KOPT-K1 (cell line): ENCODE measurements around the gene LCE3E.
"Not testable (repeated sequence)": the region's sequence is repeated elsewhere in the genome, so short reads cannot be mapped to it uniquely, and the experiment has no call there.

ENCODE experiments used
- H3K27ac ChIP-seq: fragments of 200-600 bp; sonication (generic); 2 replicates; pipeline ENCODE4 v1.5.1; 2016; ENCODE audit warnings: antibody characterized with exemption, mild to moderate bottlenecking, low read depth, low read length; ENCODE audit not compliant: poor library complexity, severe bottlenecking
- H3K36me3 ChIP-seq: fragments of 200-600 bp; sonication (generic); 2 replicates; pipeline ENCODE4 v1.5.1; 2017; ENCODE audit warnings: antibody characterized with exemption, mild to moderate bottlenecking, low read length, moderate library complexity; ENCODE audit not compliant: insufficient read depth
- H3K9me3 ChIP-seq: fragments of 200-600 bp; sonication (generic); 2 replicates; pipeline ENCODE4 v1.5.1; 2017; ENCODE audit warnings: antibody characterized with exemption, low read length, mild to moderate bottlenecking; ENCODE audit not compliant: insufficient read depth, poor library complexity, severe bottlenecking

The LCE3E gene, protein sequence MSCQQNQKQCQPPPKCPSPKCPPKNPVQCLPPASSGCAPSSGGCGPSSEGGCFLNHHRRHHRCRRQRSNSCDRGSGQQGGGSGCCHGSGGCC

DNA sequence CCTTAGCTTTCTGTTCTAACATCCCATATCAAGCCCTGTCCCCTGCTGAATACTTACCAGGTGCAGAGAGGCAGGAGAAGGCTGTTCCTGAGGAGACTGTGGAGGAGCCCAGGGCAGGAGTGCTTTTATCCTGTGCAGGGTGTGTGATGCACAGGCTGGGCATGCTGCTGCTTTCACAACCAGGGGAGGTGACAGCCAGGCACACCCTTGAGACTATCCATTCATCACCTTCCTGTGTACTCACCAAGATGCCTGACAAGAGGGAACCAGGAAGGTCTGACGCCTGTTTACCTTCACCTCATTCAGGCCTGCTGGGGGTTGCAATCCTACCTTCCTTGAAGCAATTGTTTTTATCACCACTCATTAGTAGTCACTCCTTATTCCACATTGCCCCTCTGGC is at the start of gene LCE3E:
TSS of gene LCE3E (minus strand) at position 100 of the 400 bp plus-strand sequence. CDS start 572 bp downstream, outside the sequence.
- H3K9me3 ChIP-seq = peaks cover 12% of the 10 kb centered on the region
- H3K27ac ChIP-seq = no peak within 1 kb of the TSS
- H3K36me3 ChIP-seq = no peaks in the 10 kb centered on the region

DNA sequence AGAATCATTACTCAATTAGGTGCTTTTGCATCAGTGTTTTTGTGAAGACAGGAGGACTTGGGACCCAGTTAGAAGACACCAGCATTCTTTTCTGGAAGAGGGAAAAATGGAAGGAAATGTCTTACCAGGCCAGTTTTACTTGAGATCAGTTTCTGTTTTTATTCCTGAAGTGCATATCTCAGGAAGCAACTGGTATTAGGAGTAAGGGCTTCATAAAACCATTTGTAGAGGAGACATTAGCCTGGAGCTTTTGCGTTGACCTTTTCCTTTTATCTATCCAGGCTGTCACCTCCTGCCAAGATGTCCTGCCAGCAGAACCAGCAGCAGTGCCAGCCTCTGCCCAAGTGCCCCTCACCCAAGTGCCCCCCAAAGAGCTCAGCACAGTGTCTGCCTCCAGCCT is 46.9 kb upstream of the LCE3E start, which contains the start of gene LCE3B:
TSS of gene LCE3B (plus strand) at position 301 of the 400 bp plus-strand sequence. CDS start at position 301, 0 bp downstream.
- H3K36me3 ChIP-seq = no peaks in the 10 kb centered on the region
- H3K27ac ChIP-seq = no peak within 1 kb of the TSS
- H3K9me3 ChIP-seq = peaks cover 7% of the 10 kb centered on the region

DNA sequence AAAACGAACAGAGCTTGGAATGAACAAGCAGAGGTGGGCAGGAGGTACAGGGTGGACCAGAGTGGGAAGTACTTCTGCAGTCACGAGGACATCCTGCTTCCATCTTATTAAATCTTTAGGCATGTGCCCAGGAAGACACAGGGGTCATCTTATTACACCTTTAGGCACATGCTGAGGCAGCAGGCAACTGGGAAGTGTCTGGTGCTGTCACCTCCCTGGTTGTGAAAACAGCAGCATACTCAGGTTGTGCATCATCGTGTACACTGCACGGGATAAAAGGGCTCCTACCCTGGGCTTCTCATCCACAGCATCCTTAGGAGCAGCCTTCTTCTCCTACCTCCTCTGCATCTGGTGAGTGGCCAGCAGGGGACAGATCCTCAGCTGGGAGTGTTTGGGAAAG is 33.4 kb upstream of the LCE3E start, which contains the start of gene LCE3C:
TSS of gene LCE3C (plus strand) at position 301 of the 400 bp plus-strand sequence. CDS start 498 bp downstream, outside the sequence.
- Histone ChIP-seq H3K36me3 (no peaks in the 10 kb centered on the region), H3K27ac (no peak within 1 kb of the TSS), H3K9me3 (no peaks in the 10 kb centered on the region)

DNA sequence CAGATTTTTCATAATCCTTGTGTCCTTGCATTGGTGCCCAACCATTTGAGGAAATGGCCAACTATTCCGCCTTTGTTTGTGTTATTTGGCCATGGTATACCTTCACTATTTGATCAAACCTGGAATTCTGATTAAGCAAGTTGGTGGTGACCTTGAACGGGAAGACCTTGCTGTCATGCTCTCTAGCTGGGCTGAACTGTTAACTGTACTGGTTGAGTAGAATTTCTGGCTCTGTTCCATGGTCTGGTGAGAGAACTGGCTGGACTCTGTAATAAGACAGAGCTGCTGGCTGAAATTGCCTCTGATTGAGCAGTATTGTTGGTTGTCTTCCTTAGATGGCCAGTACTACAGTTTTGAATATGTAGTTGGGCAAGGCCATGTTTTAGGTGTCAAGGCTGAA is 30.4 kb upstream of the LCE3E start:
- no peak overlapping the region for H3K27ac ChIP-seq
- H3K9me3 ChIP-seq = no peaks in the 10 kb centered on the region
- no peaks in the 10 kb centered on the region for H3K36me3 ChIP-seq

DNA sequence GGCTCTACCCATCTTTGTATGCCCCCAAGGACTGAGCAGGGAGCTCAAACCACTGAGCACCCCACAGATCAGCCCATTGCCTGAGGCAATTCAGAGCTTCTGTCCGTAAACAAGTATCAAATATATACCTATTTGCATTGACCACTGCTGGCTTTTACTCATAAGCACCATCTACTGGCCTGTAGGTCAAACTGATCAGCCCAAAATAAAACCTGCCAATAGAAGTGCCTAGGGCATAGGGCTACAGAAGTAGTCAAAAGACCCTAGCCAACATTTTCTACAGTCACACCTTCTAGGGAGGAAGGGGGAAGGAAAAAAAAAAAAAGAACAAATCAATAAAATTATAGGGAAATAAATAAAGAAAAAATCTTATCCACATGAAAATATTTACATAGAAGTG is 19.0 kb upstream of the LCE3E start:
- Histone ChIP-seq H3K36me3 (no peaks in the 10 kb centered on the region), H3K9me3 (no peaks in the 10 kb centered on the region), H3K27ac (no peak overlapping the region)

DNA sequence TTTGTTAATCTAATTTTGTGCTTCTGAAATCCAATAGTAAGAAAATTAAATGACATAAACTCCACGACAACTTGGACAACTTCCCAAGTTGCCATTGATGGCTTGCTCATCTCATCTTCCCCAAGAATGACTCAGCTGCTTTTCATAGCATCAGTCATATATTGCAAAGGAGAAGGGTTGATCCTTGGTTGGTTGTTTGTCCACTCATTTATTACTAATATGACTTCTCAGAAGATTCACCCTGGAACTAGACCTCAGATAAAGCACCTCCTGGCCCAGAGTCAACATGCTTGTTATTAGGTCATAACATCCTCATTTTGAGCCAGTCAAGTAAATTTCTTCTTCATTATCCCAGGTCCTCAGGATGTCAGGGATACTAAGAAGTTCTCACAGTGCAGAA is 16.1 kb upstream of the LCE3E start:
- no peaks in the 10 kb centered on the region for H3K9me3 ChIP-seq
- H3K27ac ChIP-seq = no peak overlapping the region
- H3K36me3 ChIP-seq = no peaks in the 10 kb centered on the region

DNA sequence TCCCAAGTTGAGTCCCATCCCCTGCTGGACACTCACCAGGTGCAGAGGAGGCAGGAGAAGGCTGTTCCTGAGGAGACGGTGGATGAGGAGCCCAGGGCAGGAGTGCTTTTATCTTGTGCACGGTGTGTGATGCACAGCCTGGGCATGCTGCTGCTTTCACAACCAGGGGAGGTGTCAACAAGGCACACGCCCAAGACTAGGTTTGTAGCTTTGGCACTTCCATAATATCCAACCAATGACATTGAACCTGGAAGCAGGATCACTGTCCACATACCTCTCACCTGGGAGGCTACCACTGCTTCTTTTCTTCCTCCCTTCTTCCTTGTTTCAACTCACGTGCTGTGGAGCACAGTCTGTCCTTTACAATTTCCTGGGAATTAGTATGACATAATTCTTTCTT is 13.9 kb upstream of the LCE3E start, which contains the start of gene LCE3D:
TSS of gene LCE3D (minus strand) at position 84 of the 400 bp plus-strand sequence. CDS start 580 bp downstream, outside the sequence.
- Histone ChIP-seq H3K27ac (no peak within 1 kb of the TSS), H3K9me3 (no peaks in the 10 kb centered on the region), H3K36me3 (no peaks in the 10 kb centered on the region)

DNA sequence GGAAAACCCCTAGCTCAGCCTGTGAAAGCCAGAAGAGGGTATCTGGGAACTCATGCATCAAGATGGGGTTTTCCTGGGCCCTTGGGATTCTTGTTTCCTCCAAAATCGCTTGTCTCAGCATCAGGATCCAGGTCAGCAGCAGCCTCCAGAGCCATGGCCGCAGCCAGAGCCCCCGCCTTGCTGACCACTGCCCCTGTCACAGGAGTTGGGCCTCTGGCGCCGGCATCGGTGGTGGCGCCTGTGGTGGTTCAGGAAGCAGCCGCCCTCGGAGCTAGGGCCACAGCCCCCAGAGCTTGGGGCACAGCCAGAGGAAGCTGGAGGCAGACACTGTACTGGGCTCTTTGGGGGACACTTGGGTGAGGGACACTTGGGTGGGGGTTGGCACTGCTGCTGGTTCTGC is 12.9 kb upstream of the LCE3E start:
- not testable (repeated sequence) for H3K9me3 ChIP-seq, H3K27ac ChIP-seq, H3K36me3 ChIP-seq

DNA sequence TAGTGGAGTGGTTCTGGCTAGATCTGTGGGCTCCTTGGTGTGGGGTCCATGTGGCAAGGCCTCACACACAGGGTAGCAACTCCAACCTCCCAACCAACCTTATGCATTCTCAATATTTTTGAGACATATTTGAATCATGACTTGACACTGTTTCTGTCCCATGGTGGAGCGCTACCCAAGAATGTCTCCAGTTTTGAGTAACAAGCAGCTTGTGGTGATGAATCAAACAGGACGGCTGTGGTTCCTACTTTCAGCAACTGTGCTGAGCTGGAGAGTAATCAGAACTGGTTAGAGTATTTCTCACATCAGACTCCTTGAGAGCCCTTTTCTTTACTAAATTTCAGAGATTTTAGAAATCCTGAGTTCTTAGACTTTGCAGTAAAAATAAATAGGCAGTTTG is 10.6 kb upstream of the LCE3E start:
- Histone ChIP-seq H3K27ac (no peak overlapping the region), H3K36me3 (no peaks in the 10 kb centered on the region), H3K9me3 (no peaks in the 10 kb centered on the region)

DNA sequence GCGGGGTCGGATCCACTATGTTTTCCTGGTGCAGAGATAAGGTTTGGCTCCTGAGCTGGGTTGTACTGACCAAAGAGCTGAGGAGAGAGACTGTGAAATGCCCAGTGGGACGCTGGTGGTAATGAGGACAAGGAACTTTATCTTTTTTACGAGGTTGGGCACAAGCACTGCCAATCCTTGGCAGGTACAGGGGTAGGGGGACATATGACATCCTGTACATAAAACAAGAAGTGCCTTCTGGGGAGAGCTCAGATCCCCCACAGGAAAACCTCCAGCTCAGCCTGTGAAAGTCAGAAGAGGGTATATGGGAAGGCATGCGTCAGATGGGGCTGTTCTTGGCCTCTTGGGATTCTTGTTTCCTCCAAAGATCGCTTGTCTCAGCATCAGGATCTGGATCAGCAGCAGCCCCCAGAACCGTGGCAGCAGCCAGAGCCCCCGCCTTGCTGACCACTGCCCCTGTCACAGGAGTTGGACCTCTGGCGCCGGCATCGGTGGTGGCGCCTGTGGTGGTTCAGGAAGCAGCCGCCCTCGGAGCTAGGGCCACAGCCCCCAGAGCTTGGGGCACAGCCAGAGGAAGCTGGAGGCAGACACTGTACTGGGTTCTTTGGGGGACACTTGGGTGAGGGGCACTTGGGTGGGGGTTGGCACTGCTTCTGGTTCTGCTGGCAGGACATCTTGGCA is 905 bp downstream of the LCE3E start:
- H3K36me3 ChIP-seq = no peaks in the 10 kb centered on the region
- peaks cover 8% of the 10 kb centered on the region for H3K9me3 ChIP-seq
- H3K27ac ChIP-seq = no peak overlapping the region

DNA sequence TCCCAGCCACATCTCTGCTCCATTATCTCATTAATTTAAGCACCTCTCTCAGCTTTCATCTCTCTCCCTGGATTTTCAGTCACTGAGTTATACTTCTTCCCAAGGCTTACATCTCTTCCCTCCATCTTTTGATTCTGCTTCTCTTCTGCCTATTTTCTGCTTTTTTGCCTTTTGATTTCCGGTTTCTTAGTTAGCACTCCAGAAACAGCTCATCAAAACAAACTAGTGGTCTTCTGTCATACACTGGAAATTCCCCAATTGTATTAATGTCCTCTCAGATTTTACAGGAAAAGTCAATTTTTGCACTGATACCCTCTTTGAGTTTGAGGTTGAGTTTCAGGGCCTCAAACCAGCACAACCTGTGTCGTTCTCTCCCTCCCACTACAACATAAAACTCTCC is 1.5 kb downstream of the LCE3E start:
- H3K36me3 ChIP-seq = no peaks in the 10 kb centered on the region
- H3K27ac ChIP-seq = no peak overlapping the region
- H3K9me3 ChIP-seq = peaks cover 3% of the 10 kb centered on the region

DNA sequence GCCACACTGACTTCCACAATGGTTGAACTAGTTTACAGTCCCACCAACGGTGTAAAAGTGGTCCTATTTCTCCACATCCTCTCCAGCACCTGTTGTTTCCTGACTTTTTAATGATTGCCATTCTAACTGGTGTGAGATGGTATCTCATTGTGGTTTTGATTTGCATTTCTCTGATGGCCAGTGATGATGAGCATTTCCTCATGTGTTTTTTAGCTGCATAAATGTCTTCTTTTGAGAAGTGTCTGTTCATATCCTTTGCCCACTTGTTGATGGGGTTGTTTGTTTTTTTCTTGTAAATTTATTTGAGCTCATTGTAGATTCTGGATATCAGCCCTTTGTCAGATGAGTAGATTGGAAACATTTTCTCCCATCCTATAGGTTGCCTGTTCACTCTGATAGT is 18.2 kb downstream of the LCE3E start:
- H3K9me3 ChIP-seq, H3K36me3 ChIP-seq, H3K27ac ChIP-seq: not testable (repeated sequence)

DNA sequence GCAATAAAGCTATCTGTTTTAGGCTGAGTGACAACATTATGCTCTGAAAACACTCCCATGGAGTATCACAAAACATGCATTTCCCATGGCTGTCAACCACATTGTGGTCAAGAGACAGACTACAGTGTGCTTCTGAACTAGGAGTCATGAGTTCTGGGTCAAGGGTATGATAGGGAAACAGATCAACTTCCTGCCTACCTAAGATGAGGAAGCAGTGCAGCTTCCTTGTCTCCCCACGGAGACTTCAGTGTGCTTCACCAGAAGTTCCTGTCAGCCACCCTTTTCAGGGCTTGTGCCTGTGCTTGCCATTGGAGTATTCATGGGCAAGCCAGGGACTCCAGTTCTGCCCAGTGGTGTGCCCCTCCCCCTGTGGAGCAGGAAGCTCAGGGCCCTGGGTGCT is 19.9 kb downstream of the LCE3E start:
- Histone ChIP-seq H3K27ac (no peak overlapping the region), H3K9me3 (no peaks in the 10 kb centered on the region), H3K36me3 (no peaks in the 10 kb centered on the region)

DNA sequence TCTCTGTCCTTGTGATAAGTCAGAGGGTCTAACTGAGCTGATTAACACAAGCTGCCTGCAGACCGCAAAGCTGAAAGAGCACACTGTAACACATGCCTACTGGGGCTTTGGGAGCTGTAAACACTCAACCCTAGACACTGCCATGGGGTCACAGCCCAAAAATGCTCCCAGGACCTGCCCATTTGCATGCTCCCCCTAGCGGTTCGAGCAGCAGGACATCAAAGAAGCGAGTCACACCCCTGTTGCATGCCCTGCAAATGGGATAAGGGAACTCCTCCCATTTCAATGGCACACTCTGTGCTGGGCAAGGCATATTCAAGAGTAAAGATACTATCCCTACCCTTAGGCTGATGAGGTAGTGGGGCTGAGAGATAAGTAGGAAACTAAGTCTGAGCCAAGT is 22.8 kb downstream of the LCE3E start:
- no peak overlapping the region for H3K27ac ChIP-seq
- no peaks in the 10 kb centered on the region for H3K9me3 ChIP-seq
- no peaks in the 10 kb centered on the region for H3K36me3 ChIP-seq

DNA sequence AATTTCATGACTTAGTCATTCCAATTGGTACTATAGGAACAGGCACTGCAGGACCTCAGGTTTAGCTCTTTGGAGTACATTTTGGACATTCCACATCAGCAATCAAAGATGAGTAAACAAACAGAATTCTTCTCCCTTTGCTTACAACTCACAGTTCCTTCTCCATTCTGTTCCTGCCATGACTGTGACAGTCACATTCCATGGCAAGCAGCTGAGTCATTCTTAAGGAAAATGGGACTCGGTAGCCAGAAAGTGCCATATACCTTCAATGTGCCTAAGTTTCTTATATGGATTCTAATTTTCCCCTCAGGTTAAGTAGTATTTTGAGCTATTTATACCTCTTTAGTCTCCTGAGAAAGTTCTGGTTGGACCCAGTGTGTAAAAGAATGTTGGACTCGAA is 26.7 kb downstream of the LCE3E start:
- H3K27ac ChIP-seq = no peak overlapping the region
- H3K9me3 ChIP-seq = no peaks in the 10 kb centered on the region

DNA sequence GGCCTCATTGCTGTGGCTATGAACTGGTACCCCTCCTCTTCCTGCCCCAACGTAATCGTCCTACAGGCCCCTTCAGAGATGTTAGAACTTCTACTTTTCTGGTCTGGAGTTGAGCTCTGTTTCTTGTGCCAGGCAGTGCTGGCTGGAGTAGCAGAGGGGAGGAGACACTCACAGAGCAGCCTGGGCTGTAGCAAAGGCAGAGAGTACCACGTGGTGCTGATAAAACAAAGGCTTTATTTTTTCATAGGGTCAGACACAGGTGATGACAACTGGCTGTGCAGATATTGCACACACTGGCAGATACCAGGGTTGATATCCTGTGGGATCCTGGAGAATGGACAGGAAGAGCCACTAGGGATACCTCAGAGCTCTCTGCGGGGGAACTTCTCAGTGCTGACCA is 29.1 kb downstream of the LCE3E start:
- Histone ChIP-seq H3K36me3 (no peaks in the 10 kb centered on the region), H3K9me3 (no peaks in the 10 kb centered on the region), H3K27ac (no peak overlapping the region)

More for the DNA sequence above, 26.7 kb downstream of the LCE3E start:
- no peaks in the 10 kb centered on the region for H3K36me3 ChIP-seq
